Activated CD4-positive, alpha-beta T cell treated with anti-CD3 and anti-CD28 coated beads, Interleukin-2, Interleukin-6, amounts not matched to agents 100 ng/mL and 50 ng/mL, durations not matched to agents 16 hours and 8 hours (primary cell): ENCODE results near the gene TMEM132A.

Experiments
- DNase-seq: peaks from one replicate; pipeline ENCODE4 v3.0.0-alpha.2; 2020

Gene TMEM132A

DNA sequence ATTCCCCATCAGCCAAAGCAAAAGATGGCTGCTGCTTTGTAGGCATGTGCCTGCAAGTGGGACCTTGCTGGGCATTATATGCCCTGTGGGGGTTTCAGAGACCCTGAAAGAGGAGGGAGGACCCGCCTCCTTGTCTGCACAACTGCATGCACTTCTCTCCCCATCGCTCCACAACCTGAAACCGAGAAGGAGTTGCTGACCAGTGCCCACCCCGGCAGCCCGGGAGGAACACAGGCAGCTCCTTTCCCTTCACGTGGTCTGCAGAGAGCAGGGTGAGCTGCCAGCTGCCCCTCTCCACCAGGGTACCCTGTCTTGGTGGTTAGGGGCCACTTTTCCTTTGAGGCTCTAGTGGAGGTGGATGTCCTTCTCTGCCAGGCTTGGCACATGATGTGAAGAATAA, 1.4 kb upstream of the TMEM132A start:
- no peak for DNase-seq

DNA sequence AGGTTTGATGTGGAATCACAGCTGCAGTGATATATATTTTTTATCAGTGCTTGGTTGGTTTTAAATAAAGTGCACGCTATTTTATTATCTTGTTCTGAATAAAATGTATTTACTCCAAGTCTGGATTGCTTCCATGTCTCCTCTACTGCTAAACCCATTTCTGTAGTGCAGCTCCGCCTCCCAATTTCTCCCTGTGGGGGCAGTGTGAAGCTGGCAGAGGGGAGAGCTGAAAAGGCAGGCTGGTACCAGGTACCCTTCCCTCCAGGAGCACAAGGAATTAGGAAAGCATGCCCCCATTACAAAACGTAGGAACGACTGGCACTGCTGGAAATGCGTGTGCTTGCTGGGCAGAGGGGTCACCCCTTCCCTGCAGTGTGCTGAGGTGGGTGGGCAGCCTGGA, 934 bp upstream of the TMEM132A start:
- DNase-seq, result no peak

DNA sequence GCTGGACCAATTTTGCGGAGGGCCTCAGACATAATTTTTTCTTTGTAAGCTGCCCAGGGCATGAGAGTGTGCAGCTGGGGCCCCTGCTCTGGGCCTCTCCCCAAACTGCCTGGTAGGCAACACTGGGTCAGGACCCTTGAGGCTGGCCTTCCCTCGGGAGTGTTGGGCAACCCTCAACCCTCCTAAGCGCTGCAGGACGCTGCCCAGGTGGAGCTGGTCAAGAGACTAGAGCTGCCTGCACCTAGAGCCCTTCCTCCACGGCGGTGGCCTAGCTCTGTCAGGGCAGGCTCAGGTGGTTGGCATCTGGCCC, 505 bp upstream of the TMEM132A start:
- no peak for DNase-seq

DNA sequence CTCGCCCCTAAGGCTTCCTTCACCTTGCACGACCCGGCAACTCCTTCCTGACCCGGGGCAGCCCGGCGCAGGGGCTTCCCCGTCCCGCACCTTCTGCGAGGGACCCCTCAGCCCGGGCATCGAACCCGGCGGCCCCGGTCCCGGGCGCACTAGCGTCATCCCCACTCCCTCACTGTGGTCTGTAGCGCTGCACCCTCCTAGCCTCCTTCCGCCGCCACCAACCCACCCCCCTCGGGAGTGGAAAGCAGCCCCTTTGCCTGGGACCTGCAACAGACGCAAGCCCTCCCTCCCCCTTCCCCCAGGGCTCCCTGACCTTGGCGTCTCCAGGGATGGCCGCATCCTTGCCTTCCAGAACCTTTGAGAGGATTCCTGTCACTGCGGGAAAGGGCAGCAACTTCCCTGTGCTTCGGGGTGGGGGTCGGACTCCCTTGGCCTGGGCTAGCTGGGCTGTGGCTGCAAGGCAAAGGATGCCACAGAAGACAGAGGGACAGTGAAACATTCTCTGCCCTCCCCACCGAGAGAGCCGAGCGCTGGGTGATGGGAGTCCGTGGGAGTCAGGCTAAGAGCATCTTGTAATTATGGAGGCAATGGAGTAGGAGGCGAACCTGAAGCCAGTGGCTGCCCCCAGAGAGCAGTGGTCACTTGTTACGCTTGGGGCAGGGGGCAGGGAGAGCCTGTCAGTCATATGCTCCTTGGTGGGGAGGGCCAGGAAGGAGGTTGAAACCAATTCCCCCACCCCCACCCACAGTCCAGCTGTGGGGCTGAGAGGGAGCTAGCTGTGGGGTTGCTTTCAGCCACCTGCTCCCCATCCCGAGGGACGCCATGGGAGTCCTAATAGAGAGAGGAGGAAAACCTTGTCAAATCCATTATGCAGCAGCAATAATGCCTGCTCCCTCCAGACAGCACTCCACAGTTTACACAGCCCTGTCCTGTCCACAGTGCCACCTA, 920 bp downstream of the TMEM132A start:
- DNase-seq, result no peak

DNA sequence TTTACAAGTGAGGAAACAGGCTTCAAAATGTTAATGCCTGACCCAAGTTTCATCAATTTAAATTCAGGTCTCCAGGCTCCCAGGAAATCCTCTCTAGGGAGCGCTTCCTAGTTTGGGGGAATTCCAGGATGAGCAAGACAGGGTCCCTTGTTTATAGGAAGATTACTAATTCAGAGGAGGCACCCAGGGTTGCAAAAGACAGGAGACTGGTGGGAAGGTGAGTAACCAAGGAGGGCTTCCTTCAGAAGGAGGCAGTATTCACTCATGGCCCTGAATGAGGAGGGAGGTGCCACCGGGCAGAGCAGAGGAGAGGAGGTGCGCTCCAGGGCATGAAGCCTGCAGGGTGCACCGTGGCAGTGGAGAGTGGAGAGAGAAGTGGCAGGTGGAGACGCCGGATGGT, 1.6 kb downstream of the TMEM132A start:
- no peak for DNase-seq

DNA sequence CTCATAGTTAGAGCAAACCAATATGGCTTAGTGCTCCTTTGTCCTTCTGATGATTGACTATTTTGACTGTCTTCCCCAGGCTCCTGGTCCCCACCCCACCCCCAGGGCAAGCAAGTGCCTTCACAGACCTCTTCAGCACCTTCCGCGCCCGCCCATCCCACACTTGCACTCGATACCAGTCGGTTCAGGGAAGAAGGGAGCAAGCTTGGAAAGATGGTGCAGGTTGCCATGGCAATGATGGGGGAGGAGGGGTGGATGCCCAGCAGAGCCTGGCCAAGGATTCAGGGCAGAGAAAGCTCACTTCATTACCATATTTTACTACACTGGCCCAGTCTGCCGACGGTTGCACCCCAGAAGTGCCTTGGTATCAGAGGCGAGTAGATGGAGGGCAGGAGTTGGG, 2.2 kb downstream of the TMEM132A start:
- no peak for DNase-seq

DNA sequence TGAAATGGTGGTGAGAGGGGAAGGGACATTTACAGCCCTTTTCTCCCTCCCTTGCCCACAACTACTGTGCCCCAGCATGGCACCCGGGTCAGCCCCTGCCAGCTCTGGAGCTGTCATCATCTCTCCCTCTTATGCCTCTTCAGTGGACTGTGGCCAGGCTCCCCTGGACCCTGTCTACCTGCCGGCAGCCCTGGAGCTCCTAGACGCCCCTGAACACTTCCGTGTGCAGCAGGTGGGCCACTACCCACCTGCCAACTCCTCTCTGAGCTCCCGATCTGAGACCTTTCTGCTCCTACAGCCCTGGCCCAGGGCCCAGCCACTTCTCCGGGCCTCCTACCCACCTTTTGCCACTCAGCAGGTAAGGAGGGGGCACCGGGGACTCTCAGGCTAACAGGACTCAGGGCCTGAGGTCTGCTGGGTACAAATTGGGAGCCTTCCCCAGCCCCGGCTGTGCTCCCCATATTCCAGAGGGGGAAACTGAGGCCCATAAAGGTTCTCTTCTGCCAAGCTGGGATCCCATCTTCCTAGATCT, 2.9 kb downstream of the TMEM132A start:
- DNase-seq, result no peak

DNA sequence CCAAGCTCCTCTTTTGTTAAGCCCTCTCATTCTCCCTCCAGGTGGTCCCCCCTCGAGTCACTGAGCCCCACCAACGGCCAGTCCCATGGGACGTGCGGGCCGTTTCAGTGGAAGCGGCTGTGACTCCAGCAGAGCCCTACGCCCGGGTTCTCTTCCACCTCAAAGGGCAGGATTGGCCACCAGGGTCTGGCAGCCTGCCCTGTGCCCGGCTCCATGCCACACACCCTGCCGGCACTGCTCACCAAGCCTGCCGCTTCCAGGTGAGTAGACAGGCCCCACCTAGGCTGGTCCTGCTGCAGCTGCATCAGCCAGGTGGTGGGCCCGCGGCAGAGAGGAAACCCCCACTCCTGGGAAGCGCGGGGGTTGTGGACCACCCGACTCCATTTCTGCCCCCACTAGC, 3.3 kb downstream of the TMEM132A start:
- DNase-seq, result no peak

DNA sequence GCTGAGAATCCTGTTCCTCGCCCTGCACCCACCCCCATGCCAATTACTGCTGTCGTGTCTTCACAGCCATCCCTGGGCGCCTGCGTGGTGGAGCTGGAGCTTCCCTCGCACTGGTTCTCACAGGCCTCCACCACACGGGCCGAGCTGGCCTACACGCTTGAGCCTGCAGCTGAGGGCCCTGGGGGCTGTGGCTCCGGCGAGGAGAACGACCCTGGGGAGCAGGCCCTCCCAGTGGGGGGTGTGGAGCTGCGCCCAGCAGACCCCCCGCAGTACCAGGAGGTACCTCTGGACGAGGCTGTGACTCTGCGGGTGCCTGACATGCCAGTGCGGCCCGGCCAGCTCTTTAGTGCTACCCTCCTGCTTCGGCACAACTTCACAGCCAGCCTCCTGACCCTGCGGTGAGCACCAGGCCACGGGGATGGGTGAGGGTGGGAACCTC, 4.3 kb downstream of the TMEM132A start:
- no peak for DNase-seq

DNA sequence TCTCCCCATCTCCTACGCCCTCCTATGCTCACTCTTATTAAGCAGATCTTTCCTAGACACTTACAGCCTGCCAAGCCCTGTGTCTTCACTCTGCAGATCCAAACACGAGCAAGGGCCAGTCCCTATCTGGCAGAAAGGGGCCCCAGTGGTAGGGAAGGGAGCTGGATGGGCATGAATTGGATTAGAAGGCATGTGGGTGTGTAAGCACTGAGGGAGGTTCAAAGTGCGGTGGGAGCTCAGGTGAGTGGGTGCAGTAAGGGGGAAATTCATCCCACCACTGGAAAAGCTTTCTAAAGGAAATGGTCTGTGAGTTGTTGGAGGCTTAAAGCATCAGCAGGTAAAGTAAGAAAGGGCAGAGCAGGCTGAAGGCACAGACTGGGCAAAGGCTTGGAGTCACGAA, 5.5 kb downstream of the TMEM132A start:
- DNase-seq, result no peak

DNA sequence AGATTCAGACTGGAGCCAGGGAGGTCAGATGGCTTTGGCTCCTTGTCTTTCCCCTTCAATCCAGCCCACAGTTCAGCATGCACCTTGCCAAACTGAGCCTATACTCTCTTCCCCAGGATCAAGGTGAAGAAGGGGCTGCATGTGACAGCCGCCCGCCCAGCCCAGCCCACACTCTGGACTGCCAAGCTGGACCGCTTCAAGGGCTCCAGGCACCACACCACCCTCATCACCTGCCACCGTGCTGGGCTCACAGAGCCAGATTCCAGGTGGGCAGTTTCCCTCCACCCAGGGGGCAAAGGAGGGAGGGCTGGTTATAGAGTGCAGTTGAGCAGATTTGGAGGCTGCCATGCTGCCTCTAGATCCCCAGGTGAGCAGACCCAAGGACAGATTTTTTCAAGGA, 6.1 kb downstream of the TMEM132A start:
- DNase-seq, result no peak

DNA sequence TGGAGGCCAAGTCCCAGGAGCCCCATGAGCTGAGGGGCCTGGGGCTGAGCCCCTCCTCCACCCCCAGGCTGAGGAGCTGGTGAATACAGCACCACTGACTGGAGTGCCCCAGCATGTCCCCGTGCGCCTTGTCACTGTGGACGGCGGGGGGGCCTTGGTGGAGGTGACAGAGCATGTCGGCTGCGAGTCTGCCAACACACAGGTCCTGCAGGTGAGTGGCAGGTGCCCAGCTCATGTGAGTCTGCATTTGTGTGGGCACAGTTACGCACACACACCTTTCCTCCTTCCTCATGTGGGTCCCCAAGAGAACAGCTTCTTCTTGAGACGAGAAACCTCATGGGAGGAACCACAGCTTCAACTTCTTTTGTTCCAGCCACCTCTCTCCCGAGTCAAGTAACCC, 7.7 kb downstream of the TMEM132A start:
- DNase-seq, result no peak

DNA sequence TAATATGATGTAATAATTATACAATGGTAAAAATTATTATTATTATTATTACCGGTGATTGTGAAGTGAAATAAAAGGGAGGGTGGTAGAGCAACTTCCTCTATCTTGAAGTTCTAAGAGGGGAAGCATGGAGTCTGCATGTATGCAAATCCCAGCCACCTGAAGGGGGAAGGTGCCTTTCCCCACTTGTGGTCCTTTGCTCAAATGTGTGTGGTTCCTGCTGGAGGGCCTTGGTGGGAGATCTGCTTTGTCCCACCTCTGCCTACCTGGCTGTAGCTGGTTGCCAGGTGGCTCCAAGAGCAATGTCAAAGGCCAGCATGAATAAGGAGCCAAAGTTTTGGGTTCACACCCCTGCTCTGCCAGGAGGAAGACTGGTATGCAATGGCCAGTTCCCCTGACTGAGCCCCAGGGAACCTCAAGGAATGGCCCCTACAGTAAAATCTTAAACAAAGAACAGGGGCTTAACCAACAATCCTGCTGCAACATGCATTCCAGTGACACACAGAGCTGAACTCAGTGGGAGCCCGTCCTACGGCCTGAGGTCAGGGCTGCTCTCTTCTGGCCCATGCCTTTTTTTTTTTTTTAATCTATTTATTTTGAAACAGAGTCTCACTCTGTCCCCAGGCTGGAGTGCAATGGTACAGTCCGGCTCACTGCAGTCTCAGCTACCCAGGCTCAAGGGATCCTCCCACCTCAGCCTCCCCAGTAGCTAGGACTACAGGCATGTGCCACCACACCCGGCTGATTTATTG, 8.5 kb downstream of the TMEM132A start:
- DNase-seq, result no peak

DNA sequence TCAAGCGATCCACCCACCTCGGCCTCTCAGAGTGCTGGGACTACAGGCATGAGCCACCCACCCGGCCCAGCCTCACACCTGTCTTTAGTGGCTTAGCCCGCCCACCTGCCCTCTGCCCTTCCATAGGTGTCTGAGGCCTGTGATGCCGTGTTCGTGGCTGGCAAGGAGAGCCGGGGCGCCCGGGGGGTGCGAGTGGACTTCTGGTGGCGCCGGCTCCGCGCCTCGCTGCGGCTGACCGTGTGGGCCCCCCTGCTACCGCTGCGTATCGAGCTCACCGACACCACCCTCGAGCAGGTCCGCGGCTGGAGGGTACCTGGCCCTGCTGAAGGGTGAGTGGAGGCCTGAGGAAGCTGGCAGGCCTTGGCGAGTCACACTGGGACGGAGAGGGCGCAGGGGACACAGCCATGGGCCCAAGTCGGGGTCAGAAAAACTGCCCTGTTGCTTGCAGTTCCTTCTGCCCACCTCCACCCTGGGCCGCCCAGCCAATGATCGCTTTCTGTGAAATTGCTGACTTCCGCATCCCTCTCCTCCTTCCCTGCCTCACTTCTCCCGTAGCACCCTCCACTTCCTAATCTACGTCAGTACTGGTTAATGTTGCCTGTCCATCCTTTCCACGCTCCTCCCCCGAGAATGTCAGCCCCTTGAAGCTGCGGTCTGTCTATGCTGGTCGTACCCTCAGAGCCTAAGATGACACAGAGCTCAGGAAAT, 9.3 kb downstream of the TMEM132A start:
- DNase-seq, result no peak

DNA sequence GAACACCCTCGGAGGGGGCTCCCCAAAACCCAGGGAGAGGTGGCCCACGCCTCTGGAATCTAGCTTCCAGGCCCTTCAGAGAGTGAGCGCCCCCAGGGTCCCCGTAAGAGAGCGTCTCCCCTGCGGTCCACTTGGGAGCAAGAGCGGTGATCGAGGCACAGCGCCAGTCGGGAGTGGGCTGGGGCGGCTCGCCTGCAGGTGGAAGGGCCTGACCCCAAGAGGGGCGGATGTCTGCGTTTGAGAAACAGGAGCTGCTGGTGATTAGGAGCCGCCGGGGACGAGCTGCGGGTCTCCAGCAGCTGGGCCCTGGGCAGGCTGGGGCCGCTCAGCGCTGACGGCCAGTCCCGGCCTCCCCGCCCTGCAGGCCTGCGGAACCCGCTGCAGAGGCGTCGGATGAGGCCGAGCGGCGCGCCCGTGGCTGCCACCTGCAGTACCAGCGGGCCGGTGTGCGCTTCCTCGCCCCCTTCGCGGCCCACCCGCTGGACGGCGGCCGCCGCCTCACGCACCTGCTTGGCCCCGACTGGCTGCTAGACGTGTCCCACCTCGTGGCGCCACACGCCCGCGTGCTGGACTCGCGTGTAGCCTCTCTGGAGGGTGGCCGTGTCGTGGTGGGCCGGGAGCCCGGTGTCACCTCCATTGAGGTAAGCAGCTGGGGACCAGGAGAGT, 10.0 kb downstream of the TMEM132A start:
- no peak for DNase-seq

DNA sequence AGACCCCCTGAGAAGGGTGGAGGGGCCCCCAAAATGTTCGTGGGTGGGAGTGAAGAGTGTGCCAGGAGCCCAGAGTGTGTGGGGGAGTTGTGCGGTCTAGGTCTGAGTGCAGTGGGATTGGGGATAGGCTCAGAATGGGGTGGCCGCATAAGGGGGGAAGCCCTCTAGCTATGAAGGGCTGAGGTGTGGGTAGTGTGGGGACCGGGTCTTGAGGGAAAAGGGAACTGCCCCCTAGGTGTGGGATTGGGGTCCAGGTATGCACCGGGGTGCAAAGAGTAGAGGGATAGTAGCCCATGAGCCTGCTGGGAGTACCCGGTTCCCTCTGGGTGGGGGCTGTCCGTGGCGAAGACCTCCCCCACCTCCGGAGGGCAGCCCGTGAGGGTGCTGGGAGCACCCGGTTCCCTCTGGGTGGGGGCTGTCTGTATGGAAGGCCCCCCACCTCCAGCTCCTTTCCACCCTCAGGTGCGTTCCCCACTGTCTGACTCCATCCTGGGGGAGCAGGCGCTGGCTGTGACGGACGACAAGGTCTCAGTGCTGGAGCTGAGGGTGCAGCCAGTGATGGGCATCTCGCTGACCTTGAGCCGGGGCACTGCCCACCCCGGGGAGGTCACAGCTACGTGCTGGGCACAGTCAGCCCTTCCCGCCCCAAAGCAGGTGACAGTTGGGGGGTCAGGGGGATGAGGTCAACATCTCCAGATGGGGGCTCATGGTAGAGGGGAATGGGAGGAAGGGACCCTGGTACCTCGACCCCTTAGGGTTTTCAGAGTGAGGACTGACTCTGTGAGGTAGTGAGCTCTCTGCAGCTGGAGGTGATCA, 10.7 kb downstream of the TMEM132A start:
- DNase-seq, result no peak

DNA sequence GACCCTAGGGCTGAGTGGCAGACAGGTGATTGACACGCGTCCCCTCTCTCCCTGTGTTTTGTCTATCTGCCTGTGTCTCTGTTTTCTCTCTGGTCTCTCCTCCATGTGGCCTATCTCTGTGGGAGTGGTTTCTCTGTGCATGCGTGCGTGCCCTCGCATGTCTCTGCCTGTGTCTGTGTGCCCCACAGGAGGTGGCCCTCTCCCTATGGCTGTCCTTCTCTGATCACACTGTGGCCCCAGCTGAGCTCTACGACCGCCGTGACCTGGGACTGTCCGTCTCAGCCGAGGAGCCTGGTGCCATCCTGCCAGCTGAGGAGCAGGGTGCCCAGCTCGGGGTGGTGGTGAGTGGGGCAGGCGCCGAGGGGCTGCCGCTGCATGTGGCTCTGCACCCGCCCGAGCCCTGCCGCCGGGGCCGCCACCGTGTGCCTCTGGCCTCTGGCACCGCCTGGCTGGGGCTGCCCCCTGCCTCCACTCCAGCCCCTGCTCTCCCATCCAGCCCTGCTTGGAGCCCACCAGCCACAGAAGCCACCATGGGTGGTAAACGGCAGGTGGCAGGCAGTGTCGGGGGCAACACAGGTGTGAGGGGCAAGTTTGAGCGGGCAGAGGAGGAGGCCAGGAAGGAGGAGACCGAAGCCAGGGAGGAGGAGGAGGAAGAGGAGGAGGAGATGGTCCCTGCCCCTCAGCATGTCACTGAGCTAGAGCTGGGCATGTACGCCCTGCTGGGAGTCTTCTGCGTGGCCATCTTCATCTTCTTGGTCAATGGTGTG, 11.6 kb downstream of the TMEM132A start:
- no peak for DNase-seq

DNA sequence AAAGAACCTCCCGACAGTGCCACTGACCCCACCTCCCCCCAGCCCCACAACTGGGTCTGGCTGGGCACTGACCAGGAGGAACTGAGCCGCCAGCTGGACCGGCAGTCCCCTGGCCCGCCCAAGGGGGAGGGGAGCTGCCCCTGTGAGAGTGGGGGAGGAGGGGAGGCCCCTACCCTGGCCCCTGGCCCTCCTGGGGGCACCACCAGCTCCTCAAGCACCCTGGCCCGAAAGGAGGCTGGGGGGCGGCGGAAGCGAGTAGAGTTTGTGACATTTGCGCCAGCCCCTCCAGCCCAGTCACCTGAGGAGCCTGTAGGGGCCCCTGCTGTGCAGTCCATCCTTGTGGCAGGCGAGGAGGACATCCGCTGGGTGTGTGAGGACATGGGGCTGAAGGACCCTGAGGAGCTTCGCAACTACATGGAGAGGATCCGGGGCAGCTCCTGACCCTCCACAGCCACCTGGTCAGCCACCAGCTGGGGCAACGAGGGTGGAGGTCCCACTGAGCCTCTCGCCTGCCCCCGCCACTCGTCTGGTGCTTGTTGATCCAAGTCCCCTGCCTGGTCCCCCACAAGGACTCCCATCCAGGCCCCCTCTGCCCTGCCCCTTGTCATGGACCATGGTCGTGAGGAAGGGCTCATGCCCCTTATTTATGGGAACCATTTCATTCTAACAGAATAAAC, 12.3 kb downstream of the TMEM132A start:
- no peak for DNase-seq

DNA sequence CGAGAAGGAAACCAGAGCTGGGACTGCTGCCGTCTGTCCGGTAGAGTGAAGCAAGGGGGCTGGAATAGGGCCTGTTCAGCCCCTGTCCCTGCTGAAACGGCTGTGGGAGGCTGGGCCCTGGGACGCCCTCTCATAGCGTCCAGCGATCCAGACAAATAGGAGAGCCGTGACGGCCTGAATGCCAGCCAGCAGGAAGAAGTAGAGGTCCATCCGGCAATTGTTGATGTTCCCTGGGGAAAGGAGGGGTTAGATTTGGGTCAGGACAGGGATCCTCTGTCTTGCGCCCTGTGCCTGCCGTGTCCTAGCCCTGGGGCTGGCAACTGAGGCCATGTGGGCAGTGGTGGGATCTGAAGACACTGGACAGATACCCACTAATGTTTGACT, 12.9 kb downstream of the TMEM132A start:
- DNase-seq, result no peak

DNA sequence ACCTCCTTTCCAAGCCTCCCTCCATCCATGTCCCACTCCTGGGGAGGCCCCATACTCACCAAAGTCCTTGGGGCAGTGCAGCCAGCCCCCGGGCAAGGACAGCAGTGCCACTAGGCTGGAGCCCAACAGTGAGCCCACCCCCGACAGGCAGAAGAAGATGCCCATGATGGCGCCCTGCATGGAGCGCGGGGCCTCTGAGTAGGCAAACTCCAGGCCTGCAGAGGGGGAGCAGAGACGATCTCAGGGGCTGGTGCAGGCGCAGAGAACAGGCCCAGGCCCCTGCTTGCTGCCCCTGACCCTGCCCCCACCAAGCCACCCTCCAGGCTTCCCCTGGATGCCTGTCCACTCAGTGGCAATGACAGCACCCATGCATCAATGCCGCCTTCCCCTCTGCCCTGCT, 13.6 kb downstream of the TMEM132A start:
- DNase-seq, result no peak

DNA sequence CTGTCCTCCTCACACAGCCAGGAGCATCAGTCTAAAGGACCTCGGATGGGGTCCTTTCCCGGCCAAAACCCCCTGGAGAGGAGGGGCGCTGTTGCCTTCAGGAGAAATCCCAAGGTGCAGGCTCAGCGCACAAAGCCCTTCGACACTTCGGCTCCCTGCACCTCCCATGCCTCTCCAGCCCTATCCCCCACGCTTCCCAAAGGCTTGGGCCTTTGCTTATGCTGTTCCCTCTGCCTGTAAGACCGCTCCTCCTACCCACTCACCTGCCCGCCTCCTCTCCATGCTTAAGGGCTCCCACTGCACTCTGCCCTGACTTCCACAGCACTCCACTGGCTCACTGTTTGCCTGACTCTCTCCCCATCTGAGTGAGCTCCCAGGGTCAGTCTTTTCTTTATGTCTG, 14.2 kb downstream of the TMEM132A start:
- DNase-seq, result no peak
